Mammary epithelial cell (primary cell): Measurements from ENCODE around the gene RRH.

Experiments used
- CTCF ChIP-seq, 2 donors: IDR thresholded peaks in 1 of 2; conservative IDR thresholded peaks in 1 of 2; 2 replicates each; pipeline ENCODE4 v1.5.1; 2011 to 2012; ENCODE audit warnings: inconsistent platforms in 2 of 2, low read length in 2 of 2, mild to moderate bottlenecking in 2 of 2, control low read depth in 1 of 2, low read depth in 1 of 2; ENCODE audit not compliant: insufficient read depth in 1 of 2; ENCODE audit errors: extremely low read depth in 1 of 2
- EZH2 ChIP-seq: IDR thresholded peaks from 2 replicates; pipeline ENCODE4 v1.6.1; 2012; ENCODE audit warnings: low read length, inconsistent platforms, borderline replicate concordance

GRCh38 chr4:109815151-109816081 lies 12.4 kb upstream of the RRH start, which contains the start of gene GAR1:
- TF ChIP-seq EZH2 (no peak), CTCF (conservative IDR thresholded peaks at IDR 0.05 in 1 of 2, IDR thresholded peaks at IDR 0.05 in 1 of 2; ENCODE audit: extremely low read depth in 1 of 2, insufficient read depth in 1 of 2, low read depth in 1 of 2, low read length in 2 of 2) (no peak)
